Measurements from ENCODE around the gene C9orf85. TPM values are rescaled to one million over a fixed set of nuclear protein-coding genes. Genes with fewer than 3 reads are reported as not detected.

C9orf85 gene
- total RNA-seq, 1 experiment from 2014 or later = 14.4 TPM

- no peak overlapping the region for H3K27ac Mint-ChIP-seq
- H4K5ac ChIP-seq (ENCODE audit: insufficient read length, low read depth, low read length) = no peak overlapping the region
- no peak overlapping the region for H3K14ac ChIP-seq (ENCODE audit: insufficient read depth, low read length)
- no peak overlapping the region for H2BK12ac ChIP-seq (ENCODE audit: insufficient read length, low read depth, low read length)
- H2BK20ac ChIP-seq (ENCODE audit: low read depth, low read length, poor library complexity, severe bottlenecking) = no peak overlapping the region
- no peak overlapping the region for H3K4ac ChIP-seq (ENCODE audit: low read depth, low read length)
- no peak overlapping the region for H3K9ac ChIP-seq (ENCODE audit: extremely low read depth, insufficient read length, low read length)
- no peak overlapping the region for H3K56ac ChIP-seq (ENCODE audit: insufficient read length, low read depth, low read length)
- H3K23ac ChIP-seq (ENCODE audit: insufficient read length, low read depth, low read length) = no peak overlapping the region
- H4K8ac ChIP-seq (replicated peaks; ENCODE audit: insufficient read length, low read depth, low read length) = no peak overlapping the region
- H3T11ph ChIP-seq (ENCODE audit: low read length) = no peak overlapping the region
- no peaks in the 10 kb centered on the region for H3K4me1 ChIP-seq (ENCODE audit: insufficient read depth, low read length)
- no peaks in the 10 kb centered on the region for H3K79me2 ChIP-seq (ENCODE audit: insufficient read depth, low read length)
- no peak overlapping the region for H4K91ac ChIP-seq (ENCODE audit: insufficient read length, low read depth, low read length)
- H3K9me3 ChIP-seq (ENCODE audit: control insufficient read depth, low read depth, low read length) = no peaks in the 10 kb centered on the region
- no CpG with 5 or more reads among the region's 4 CpGs for WGBS (ENCODE audit: extremely low coverage, insufficient read length, low lambda C conversion rate)
- H3K79me1 ChIP-seq (ENCODE audit: insufficient read depth, low read depth, low read length, poor library complexity, severe bottlenecking) = no peaks in the 10 kb centered on the region
- H2BK120ac ChIP-seq (ENCODE audit: low read depth, low read length, poor library complexity, severe bottlenecking) = no peak overlapping the region
- no peak overlapping the region for H3K4me2 ChIP-seq (ENCODE audit: insufficient read depth, insufficient read length, low read length)
- H4K20me1 ChIP-seq (ENCODE audit: control insufficient read depth, insufficient read depth, insufficient read length) = no peaks in the 10 kb centered on the region
- TF ChIP-seq CTCF (conservative IDR thresholded peaks at IDR 0.05) = no peak
- no peak overlapping the region for H2AK5ac ChIP-seq (ENCODE audit: insufficient read length, low read length)
- no peaks in the 10 kb centered on the region for H3K23me2 ChIP-seq (ENCODE audit: insufficient read length, low read depth, low read length, poor library complexity, severe bottlenecking)
- H2AFZ ChIP-seq (ENCODE audit: low read length) = no peak overlapping the region
- H2BK5ac ChIP-seq (ENCODE audit: insufficient read length, low read length) = no peak overlapping the region
- no peak overlapping the region for H3K4me3 Mint-ChIP-seq
- no peak overlapping the region for H2BK15ac ChIP-seq (ENCODE audit: low read depth, low read length)
- no peak overlapping the region for H3K27ac ChIP-seq (ENCODE audit: insufficient read length, low read depth, low read length)
- no peak overlapping the region for H3K18ac ChIP-seq (ENCODE audit: insufficient read length, low read depth, low read length)
- H3K4me1 Mint-ChIP-seq = peaks cover 2 to 13% of the 10 kb centered on the region in 2 experiments; a peak in 3 of 4 replicates
- H3K36me3 Mint-ChIP-seq (ENCODE audit: insufficient read depth in 1 of 3, low read depth in 3 of 3) = no peaks in the 10 kb centered on the region; a peak in 1 of 7 replicates
- DNase-seq = no peak
- no peaks in the 10 kb centered on the region for H3K9me3 Mint-ChIP-seq
- H3K27me3 ChIP-seq (ENCODE audit: insufficient read depth, low read length) = no peaks in the 10 kb centered on the region
- no peaks in the 10 kb centered on the region for H3K27me3 Mint-ChIP-seq (ENCODE audit: low read depth)
Observed at GRCh38 chr9:72012646-72013045, 101.2 kb downstream of the C9orf85 start.

Measured in H9 (cell line).